GM12874 (cell line): Measurements from ENCODE around the gene MTA3.

Source experiments
- CTCF ChIP-seq: IDR thresholded peaks from 2 replicates; pipeline ENCODE4 v1.5.1; 2011; ENCODE audit warnings: low read depth, mild to moderate bottlenecking, control low read depth, low read length, moderate library complexity; ENCODE audit not compliant: insufficient read depth

Gene MTA3

DNA sequence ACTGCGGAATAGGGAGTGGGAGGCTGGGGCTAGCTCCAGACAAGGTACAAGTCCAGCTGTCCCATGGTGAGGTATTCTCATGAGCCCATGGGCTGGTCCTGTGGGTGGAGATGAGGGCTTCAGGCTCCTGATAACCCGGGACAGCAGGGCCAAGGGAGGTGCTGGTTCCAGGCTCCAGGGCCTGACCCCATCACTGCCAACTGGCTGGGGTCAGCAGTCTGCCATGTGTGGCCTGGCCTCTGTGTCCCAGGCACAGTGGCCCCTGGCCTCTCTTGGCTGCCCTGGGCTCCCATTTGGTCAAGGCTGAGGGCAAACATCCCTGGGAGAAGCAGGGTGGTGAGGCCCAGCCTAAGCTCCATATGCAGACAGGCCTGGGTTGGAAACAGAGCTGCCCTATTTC, 196.5 kb downstream of the MTA3 start:
- TF ChIP-seq CTCF = no peak

DNA sequence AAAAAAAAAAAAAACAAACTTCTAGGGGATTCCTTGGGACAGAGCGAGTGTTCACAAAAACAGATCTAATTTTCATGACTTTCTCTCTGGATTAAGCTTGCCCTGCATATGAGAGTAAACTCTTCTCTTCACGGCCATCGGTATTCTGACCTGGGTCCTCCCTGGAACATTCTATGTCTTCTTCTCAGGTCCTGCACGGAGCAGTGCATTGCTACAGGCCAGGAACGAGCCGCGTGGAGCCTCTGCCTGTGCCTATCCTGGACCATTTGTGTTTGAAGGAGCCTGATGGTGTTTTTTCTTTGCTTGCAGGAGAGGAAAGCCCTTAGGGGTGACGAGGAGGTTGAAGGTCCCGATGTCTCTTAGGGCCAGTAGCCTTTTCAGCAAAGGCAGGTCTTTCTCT, 197.3 kb downstream of the MTA3 start:
- TF ChIP-seq CTCF = no peak

GRCh38 chr2:42767080-42767898, 198.9 kb downstream of the MTA3 start:
- TF ChIP-seq CTCF = no peak

GRCh38 chr2:42767899-42768705, 199.7 kb downstream of the MTA3 start:
- no peak for TF ChIP-seq CTCF

DNA sequence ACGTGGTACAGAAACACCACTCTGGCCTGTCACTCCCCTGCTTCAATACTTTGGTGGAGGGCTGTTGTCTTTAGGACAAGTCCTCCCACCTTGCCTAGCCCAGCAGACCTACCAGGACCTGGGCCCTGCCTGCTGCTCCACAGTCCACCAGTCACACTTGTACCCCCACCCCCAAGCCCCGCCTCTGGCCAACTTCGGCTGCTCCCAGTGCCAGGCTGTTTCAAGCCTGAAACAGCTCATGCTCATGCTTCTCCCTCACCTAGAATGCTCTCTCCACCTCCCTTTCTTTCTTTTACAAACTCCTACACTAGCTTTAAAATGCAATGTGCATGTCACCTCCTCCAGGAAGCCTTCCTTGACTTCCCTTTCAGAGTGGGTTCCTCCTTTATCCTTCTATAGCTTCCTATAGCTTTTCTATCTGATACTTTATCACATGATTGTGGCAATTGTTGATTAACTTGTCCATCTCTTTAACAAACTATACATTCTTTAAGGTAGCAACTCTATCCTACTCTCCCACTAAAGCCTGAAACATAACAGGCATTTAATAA, 200.3 kb downstream of the MTA3 start:
- TF ChIP-seq CTCF = no peak

DNA sequence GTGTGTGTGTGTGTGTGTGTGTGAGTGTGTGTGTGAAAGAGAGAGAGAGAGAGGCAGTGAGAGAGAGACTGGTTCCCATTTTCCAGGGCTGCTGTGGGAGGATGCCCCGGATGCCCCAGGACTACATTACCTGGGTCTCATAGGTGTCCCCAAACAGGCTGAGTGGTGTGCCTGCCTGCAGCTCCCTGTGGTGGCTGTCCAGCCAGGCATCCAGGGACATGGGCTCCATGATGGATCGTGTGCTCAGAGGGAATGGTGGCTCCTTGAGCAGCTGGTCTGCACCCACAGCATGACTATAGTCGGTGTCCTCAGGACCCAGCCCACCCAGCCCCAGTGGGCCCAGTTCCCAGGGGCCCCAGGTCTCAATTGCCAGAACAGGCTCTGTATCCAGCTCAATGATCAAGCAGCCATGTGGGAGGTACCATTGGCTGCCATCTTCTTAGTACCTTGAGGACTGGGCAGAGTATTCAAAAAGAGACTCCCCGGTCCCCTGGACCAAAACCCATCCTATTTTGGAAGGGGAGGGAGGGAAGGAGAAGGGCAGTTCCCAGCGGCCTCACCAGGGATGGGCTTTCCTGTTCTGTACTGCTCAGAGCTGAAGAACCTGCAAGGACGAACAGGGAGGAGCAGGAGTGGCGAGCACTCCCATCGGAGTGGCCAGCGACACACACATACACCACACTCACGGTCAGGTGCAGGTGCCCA, 201.3 kb downstream of the MTA3 start:
- TF ChIP-seq CTCF = no peak
